Natural killer cell (primary cell): Measurements from ENCODE around the gene LMAN1. TPM values are rescaled to one million over a fixed set of nuclear protein-coding genes. Genes with fewer than 3 reads are reported as not detected.

Experiments used
- ATAC-seq, 3 donors: fragments of 150-1000 bp in 2 of 3; fragments of 200-7000 bp in 1 of 3; cut with Tn5 transposase; 1 replicate in 1 of 3; 2 replicates in 2 of 3; pipeline ENCODE4 v1.10.0; 2021; ENCODE audit warnings: mild to moderate bottlenecking in 2 of 3, moderate library complexity in 2 of 3
- DNase-seq, 2 donors: peaks; one replicate each; pipeline versions ENCODE4 v3.0.0 to v3.0.0-alpha.2; 2013 to 2021; ENCODE audit warnings: mixed read lengths in 1 of 2
- H3K27ac ChIP-seq: one replicate; pipeline ENCODE4 v1.5.1; 2013; ENCODE audit warnings: mild to moderate bottlenecking, low read length
- H3K27me3 ChIP-seq: one replicate; pipeline ENCODE4 v1.6.1; 2013; ENCODE audit warnings: low read length; ENCODE audit not compliant: control insufficient read depth, insufficient read depth
- H3K36me3 ChIP-seq: one replicate; pipeline ENCODE4 v1.6.1; 2013; ENCODE audit warnings: low read length; ENCODE audit not compliant: control insufficient read depth, insufficient read depth
- H3K4me1 ChIP-seq: one replicate; pipeline ENCODE4 v1.6.1; 2013; ENCODE audit warnings: low read length; ENCODE audit not compliant: control insufficient read depth, insufficient read depth
- H3K4me3 ChIP-seq: one replicate; pipeline ENCODE4 v1.5.1; 2013; ENCODE audit warnings: low read length
- H3K9me3 ChIP-seq: one replicate; pipeline ENCODE4 v1.6.1; 2013; ENCODE audit warnings: low read length; ENCODE audit not compliant: control insufficient read depth, insufficient read depth
- H3K27ac Mint-ChIP-seq, 2 donors: one replicate each; pipeline ENCODE4 v1.8.0; 2022; ENCODE audit warnings: mild to moderate bottlenecking in 2 of 2, mixed read lengths in 2 of 2, moderate library complexity in 1 of 2
- H3K27me3 Mint-ChIP-seq, 2 donors: one replicate each; pipeline ENCODE4 v1.8.0; 2022; ENCODE audit warnings: low read depth in 2 of 2, mixed read lengths in 2 of 2
- H3K36me3 Mint-ChIP-seq: one replicate; pipeline ENCODE4 v1.8.0; 2022; ENCODE audit warnings: mixed read lengths
- H3K4me1 Mint-ChIP-seq, 2 donors: one replicate each; pipeline ENCODE4 v1.8.0; 2022; ENCODE audit warnings: mixed read lengths in 2 of 2
- H3K4me3 Mint-ChIP-seq: one replicate; pipeline ENCODE4 v1.8.0; 2022; ENCODE audit warnings: mild to moderate bottlenecking, moderate library complexity, mixed read lengths
- H3K9me3 Mint-ChIP-seq, 2 donors: one replicate each; pipeline ENCODE4 v1.8.0; 2022; ENCODE audit warnings: mixed read lengths in 2 of 2
- WGBS: methylation state at CpG from one replicate; pipeline ENCODE4 v1.1.7; 2013; ENCODE audit warnings: missing lambda C conversion rate; ENCODE audit not compliant: insufficient coverage; 5-methylcytosine and 5-hydroxymethylcytosine counted together
- intact Hi-C: fragments of 100-400 bp; cut with micrococcal nuclease; formaldehyde crosslinking; loops from one replicate; pipeline ENCODE4 v1.14.2; 2022
- total RNA-seq, 4 donors: library from RNA; stranded (reverse); fragments of 120-200 nt in 1 of 4; gene quantifications; one replicate each; pipeline versions ENCODE4 v1.2.3 to v1.2.4, GENCODE V29; 2013 to 2022
- TF ChIP-seq, protein P1 (sequence below): fragments of 200-600 bp; IDR thresholded peaks from one replicate; pipeline ENCODE4 v1.8.0; 2022; ENCODE audit warnings: antibody characterized with exemption

LMAN1 gene
- total RNA-seq, 3 donors from 2014 or later (not counting 1 experiment from before 2014, with no cell fraction given), result 50.1 to 58.3 (median 57.6) TPM

DNA sequence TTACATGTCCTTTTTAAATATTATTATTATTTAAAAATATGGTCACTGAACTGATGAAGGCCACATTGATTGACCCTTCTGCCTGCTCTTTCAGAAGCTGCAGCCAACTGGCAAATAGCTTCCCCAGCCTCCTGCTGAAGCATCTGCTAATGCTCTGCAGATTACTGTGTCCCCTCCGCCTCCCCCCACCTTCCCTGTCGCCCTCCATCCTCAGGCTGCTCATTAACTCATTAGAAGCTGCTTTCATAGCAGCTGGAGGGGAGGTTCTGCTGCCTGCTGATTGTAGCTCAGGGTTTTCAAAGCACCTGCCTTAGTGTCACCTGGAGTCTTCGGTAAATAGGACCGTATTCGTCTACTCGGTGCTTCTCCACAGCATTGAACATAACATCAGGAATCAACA is 24.8 kb upstream of the LMAN1 start:
- no peak overlapping the region for H3K27ac ChIP-seq
- DNase-seq (no peak), ATAC-seq (no peak)
- H3K27ac Mint-ChIP-seq, result no peak overlapping the region
- no peaks in the 10 kb centered on the region for H3K9me3 Mint-ChIP-seq
- 72% methylated on average over 6 of the region's 6 CpGs for WGBS
- no peaks in the 10 kb centered on the region for H3K9me3 ChIP-seq
- TF ChIP-seq, protein P1, sequence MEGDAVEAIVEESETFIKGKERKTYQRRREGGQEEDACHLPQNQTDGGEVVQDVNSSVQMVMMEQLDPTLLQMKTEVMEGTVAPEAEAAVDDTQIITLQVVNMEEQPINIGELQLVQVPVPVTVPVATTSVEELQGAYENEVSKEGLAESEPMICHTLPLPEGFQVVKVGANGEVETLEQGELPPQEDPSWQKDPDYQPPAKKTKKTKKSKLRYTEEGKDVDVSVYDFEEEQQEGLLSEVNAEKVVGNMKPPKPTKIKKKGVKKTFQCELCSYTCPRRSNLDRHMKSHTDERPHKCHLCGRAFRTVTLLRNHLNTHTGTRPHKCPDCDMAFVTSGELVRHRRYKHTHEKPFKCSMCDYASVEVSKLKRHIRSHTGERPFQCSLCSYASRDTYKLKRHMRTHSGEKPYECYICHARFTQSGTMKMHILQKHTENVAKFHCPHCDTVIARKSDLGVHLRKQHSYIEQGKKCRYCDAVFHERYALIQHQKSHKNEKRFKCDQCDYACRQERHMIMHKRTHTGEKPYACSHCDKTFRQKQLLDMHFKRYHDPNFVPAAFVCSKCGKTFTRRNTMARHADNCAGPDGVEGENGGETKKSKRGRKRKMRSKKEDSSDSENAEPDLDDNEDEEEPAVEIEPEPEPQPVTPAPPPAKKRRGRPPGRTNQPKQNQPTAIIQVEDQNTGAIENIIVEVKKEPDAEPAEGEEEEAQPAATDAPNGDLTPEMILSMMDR, result no peak
- H3K36me3 Mint-ChIP-seq, result no peaks in the 10 kb centered on the region
- no peak overlapping the region for H3K4me3 Mint-ChIP-seq
- H3K36me3 ChIP-seq, result no peaks in the 10 kb centered on the region
- no peaks in the 10 kb centered on the region for H3K4me1 ChIP-seq
- H3K4me1 Mint-ChIP-seq, result no peaks in the 10 kb centered on the region
- H3K4me3 ChIP-seq, result no peak overlapping the region
- intact Hi-C loops, result no loop called here
- H3K27me3 ChIP-seq, result no peaks in the 10 kb centered on the region
- H3K27me3 Mint-ChIP-seq, result peaks cover 15 to 18% of the 10 kb centered on the region in 2 donors

DNA sequence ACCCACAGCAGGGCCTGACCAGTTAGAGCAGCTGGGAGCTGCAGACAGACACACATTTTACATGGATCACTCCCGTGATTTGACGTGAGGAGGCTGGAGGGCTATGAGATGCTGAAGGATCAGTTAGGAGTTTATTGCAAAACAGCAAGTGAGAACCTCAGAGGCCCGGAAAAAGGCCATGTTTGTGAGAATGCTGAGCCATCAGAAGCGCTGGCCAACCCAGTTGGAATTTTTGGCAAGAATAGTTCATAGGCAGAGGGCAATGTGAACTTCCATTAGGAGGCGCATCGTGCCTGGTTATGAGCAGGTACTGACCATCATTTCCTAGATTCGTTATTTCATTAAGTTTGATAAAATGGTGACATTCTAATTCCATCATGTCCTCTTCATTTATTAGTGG is 23.3 kb upstream of the LMAN1 start:
- H3K4me1 Mint-ChIP-seq, result no peaks in the 10 kb centered on the region
- no peaks in the 10 kb centered on the region for H3K4me1 ChIP-seq
- H3K27ac ChIP-seq, result no peak overlapping the region
- H3K36me3 Mint-ChIP-seq, result no peaks in the 10 kb centered on the region
- intact Hi-C loops, result no loop called here
- H3K9me3 ChIP-seq, result no peaks in the 10 kb centered on the region
- WGBS, result 98% methylated on average over 5 of the region's 7 CpGs
- TF ChIP-seq, protein P1, result no peak
- no peaks in the 10 kb centered on the region for H3K36me3 ChIP-seq
- H3K4me3 ChIP-seq, result no peak overlapping the region
- no peaks in the 10 kb centered on the region for H3K9me3 Mint-ChIP-seq
- peaks cover 29 to 32% of the 10 kb centered on the region in 2 donors for H3K27me3 Mint-ChIP-seq
- H3K27me3 ChIP-seq, result no peaks in the 10 kb centered on the region
- no peak overlapping the region for H3K27ac Mint-ChIP-seq
- no peak overlapping the region for H3K4me3 Mint-ChIP-seq
- no peak for DNase-seq
- no peak for ATAC-seq

DNA sequence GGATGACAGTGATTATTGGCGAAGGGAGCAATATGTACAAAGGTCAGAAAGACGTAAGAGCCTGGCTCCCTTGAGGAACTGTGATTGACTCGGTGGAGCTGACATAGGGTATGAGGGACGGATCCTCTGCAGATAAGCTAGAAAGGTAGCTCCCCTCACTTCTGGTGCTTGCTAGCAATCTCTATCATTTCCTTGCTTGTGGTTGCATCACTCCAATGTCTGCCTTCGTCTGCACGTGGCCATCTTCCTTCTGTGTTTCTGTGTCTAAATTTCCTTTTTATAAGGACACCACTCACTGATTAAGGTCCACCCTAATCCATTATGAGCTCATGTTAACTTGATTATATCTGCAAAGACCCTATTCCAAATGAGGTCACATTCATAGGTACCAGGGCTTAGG is 22.9 kb upstream of the LMAN1 start:
- 94% methylated on average over 6 of the region's 6 CpGs for WGBS
- Mint-ChIP-seq H3K27ac (no peak overlapping the region), H3K9me3 (no peaks in the 10 kb centered on the region), H3K4me1 (no peaks in the 10 kb centered on the region), H3K27me3 (peaks cover 33 to 34% of the 10 kb centered on the region in 2 donors), H3K4me3 (no peak overlapping the region), H3K36me3 (no peaks in the 10 kb centered on the region)
- no peaks in the 10 kb centered on the region for H3K9me3 ChIP-seq
- H3K36me3 ChIP-seq, result no peaks in the 10 kb centered on the region
- DNase-seq (no peak), ATAC-seq (no peak)
- TF ChIP-seq, protein P1, result no peak
- H3K27ac ChIP-seq, result no peak overlapping the region
- H3K4me3 ChIP-seq, result no peak overlapping the region
- H3K4me1 ChIP-seq, result no peaks in the 10 kb centered on the region
- H3K27me3 ChIP-seq, result no peaks in the 10 kb centered on the region
- intact Hi-C loops, result no loop called here

- TF ChIP-seq, protein P1, result no peak
- H3K27me3 ChIP-seq, result no peaks in the 10 kb centered on the region
- H3K4me1 Mint-ChIP-seq, result no peaks in the 10 kb centered on the region
- DNase-seq, result no peak
- H3K4me3 ChIP-seq, result no peak overlapping the region
- peaks cover 31 to 36% of the 10 kb centered on the region in 2 donors for H3K27me3 Mint-ChIP-seq
- no peak for ATAC-seq
- H3K9me3 ChIP-seq, result no peaks in the 10 kb centered on the region
- H3K36me3 Mint-ChIP-seq, result no peaks in the 10 kb centered on the region
- H3K4me1 ChIP-seq, result no peaks in the 10 kb centered on the region
- no peak overlapping the region for H3K4me3 Mint-ChIP-seq
- H3K36me3 ChIP-seq, result no peaks in the 10 kb centered on the region
- H3K27ac ChIP-seq, result no peak overlapping the region
- no peak overlapping the region for H3K27ac Mint-ChIP-seq
- intact Hi-C loops, result no loop called here
- 85% methylated on average over 5 of the region's 5 CpGs for WGBS
- no peaks in the 10 kb centered on the region for H3K9me3 Mint-ChIP-seq
Observed at GRCh38 chr18:59380706-59381105, 21.6 kb upstream of the LMAN1 start.
